Measurements from ENCODE around the gene C3orf20. TPM values are rescaled to one million over a fixed set of nuclear protein-coding genes. Genes with fewer than 3 reads are reported as not detected.

C3orf20 gene
- total and polyA plus RNA-seq, 2 of the 13 experiments (the other 11 are each of a cell fraction or from before 2014, with no cell fraction given), result 0.03 to 0.04 TPM

GRCh38 chr3:14758959-14759358 lies 84.0 kb downstream of the C3orf20 start:
- ChIA-PET CTCF (ENCODE audit: low intra/inter-chr PET ratio, low total read pairs) (no interaction called here), POLR2A (no interaction called here)
- in situ Hi-C loops (cut with HindIII; ENCODE audit: extremely low pct_ligation_motif_present, low pct_unique_long_range_greater_than_20kb), result no loop called here
- Histone ChIP-seq H3K9ac (ENCODE audit: insufficient read depth, low read depth, low read length) (no peak overlapping the region), H2AFZ (ENCODE audit: low read length) (no peak overlapping the region), H3K79me2 (ENCODE audit: insufficient read depth, low read length) (no peaks in the 10 kb centered on the region), H3K4me2 (ENCODE audit: low read depth, low read length) (no peak overlapping the region), H3K27me3 (ENCODE audit: control insufficient read depth in 1 of 2, insufficient read depth in 2 of 2, low read length in 2 of 2) (peaks cover 0 to 7% of the 10 kb centered on the region in 2 experiments; a peak in 1 of 5 replicates), H3K36me3 (replicated peaks in 1 of 2; ENCODE audit: control insufficient read depth in 1 of 2, insufficient read depth in 2 of 2, low read length in 2 of 2) (no peaks in the 10 kb centered on the region), H4K20me1 (ENCODE audit: insufficient read depth, low read length) (no peaks in the 10 kb centered on the region), H3K4me3 (replicated peaks in 1 of 3; ENCODE audit: insufficient read depth in 1 of 3, low read depth in 2 of 3, low read length in 3 of 3) (no peak overlapping the region), H3K9me3 (ENCODE audit: low read length) (no peaks in the 10 kb centered on the region), H3K27ac (ENCODE audit: extremely low read length, insufficient read depth, low read length) (no peak overlapping the region), H3K4me1 (ENCODE audit: insufficient read depth, low read length) (no peaks in the 10 kb centered on the region)
- WGBS (ENCODE audit: low lambda C conversion rate), result 54% methylated on average over 3 of the region's 3 CpGs
- ATAC-seq (no peak), FAIRE-seq (no peak), DNase-seq (ENCODE audit: low spot score) (no peak)
- TF ChIP-seq JDP2 (CRISPR knock-in tag; IDR thresholded peaks at IDR 0.05; ENCODE audit: borderline replicate concordance), result no peak
- no peak for TF ChIP-seq DMAP1 (CRISPR knock-in tag; IDR thresholded peaks at IDR 0.05)
- TF ChIP-seq NFYC (CRISPR knock-in tag; IDR thresholded peaks at IDR 0.05), result no peak
- no peak for TF ChIP-seq ZSCAN29 (CRISPR knock-in tag; conservative IDR thresholded peaks at IDR 0.05)
- TF ChIP-seq MYNN (CRISPR knock-in tag; IDR thresholded peaks at IDR 0.05; ENCODE audit: low read depth), result no peak
- TF ChIP-seq SATB2 (CRISPR knock-in tag; IDR thresholded peaks at IDR 0.05), result no peak
- no peak for TF ChIP-seq YEATS4 (CRISPR knock-in tag; IDR thresholded peaks at IDR 0.05; ENCODE audit: borderline replicate concordance)
- TF ChIP-seq KMT2B (CRISPR knock-in tag; IDR thresholded peaks at IDR 0.05), result no peak
- TF ChIP-seq SOX5 (CRISPR knock-in tag; IDR thresholded peaks at IDR 0.05; ENCODE audit: borderline replicate concordance), result no peak
- TF ChIP-seq ZNF740 (CRISPR knock-in tag; IDR thresholded peaks at IDR 0.05), result no peak
- no peak for TF ChIP-seq ZNF883 (CRISPR knock-in tag; IDR thresholded peaks at IDR 0.05; ENCODE audit: not compliant biosample characterization)
- TF ChIP-seq ZFP62 (CRISPR knock-in tag; IDR thresholded peaks at IDR 0.05), result no peak
- TF ChIP-seq ZNF597 (CRISPR knock-in tag; IDR thresholded peaks at IDR 0.05), result no peak
- TF ChIP-seq KDM4B (CRISPR knock-in tag; IDR thresholded peaks at IDR 0.05), result no peak
- no peak for TF ChIP-seq PAF1 (CRISPR knock-in tag; IDR thresholded peaks at IDR 0.05)
- BruUV-seq (replicated peaks), result no TSS peak
- intact Hi-C loops (cut with micrococcal nuclease; ENCODE audit: unreplicated experiment), result no loop called here

Data from HepG2 (cell line).